Stimulated activated CD4-positive, alpha-beta T cell treated with anti-CD3 and anti-CD28 coated beads, TNF-alpha, amount 100 ng/mL, for 48 hours (primary cell): ENCODE data around the gene CAPZB.

Experiments used
- DNase-seq, 3 donors: peaks; one replicate each; pipeline ENCODE4 v3.0.0-alpha.2; 2020; ENCODE audit warnings: low read depth in 3 of 3

The CAPZB gene

GRCh38 chr1:19448491-19449439, 36.6 kb downstream of the CAPZB start:
- DNase-seq, result no peak

- DNase-seq, result no peak
These were observed 37.8 kb downstream of the CAPZB start for GRCh38 chr1:19447550-19447949.

GRCh38 chr1:19445417-19446342, 39.7 kb downstream of the CAPZB start:
- DNase-seq, result no peak

GRCh38 chr1:19444296-19445021, 40.9 kb downstream of the CAPZB start:
- no peak for DNase-seq

GRCh38 chr1:19443326-19443725, 42.0 kb downstream of the CAPZB start:
- DNase-seq, result no peak

GRCh38 chr1:19442154-19443096, 42.9 kb downstream of the CAPZB start:
- DNase-seq, result no peak

GRCh38 chr1:19441048-19441780, 44.1 kb downstream of the CAPZB start:
- no peak for DNase-seq

- DNase-seq, result no peak
These were observed 45.7 kb downstream of the CAPZB start for GRCh38 chr1:19439464-19440171.

GRCh38 chr1:19438516-19439195, 46.7 kb downstream of the CAPZB start:
- DNase-seq, result no peak

- DNase-seq, result no peak
These were observed 47.4 kb downstream of the CAPZB start for GRCh38 chr1:19437891-19438294.

- no peak for DNase-seq
These were observed 48.4 kb downstream of the CAPZB start for GRCh38 chr1:19436716-19437476.

GRCh38 chr1:19435851-19436455, 49.4 kb downstream of the CAPZB start:
- DNase-seq, result no peak

GRCh38 chr1:19435181-19435580, 50.2 kb downstream of the CAPZB start:
- no peak for DNase-seq

- no peak for DNase-seq
These were observed 51.7 kb downstream of the CAPZB start for GRCh38 chr1:19433719-19433998.

GRCh38 chr1:19432943-19433718, 52.2 kb downstream of the CAPZB start:
- DNase-seq, result no peak

GRCh38 chr1:19430121-19431068, 54.9 kb downstream of the CAPZB start:
- DNase-seq, result no peak
